SU-DHL-6 (cell line): ENCODE data around the gene COL16A1.

Experiments used
- H2AFZ ChIP-seq: fragments of 200-600 bp; sonication (generic); 2 replicates; pipeline ENCODE4 v1.6.1; 2014; ENCODE audit warnings: low read depth, mild to moderate bottlenecking, moderate library complexity, mixed read lengths, antibody characterized with exemption, low read length; ENCODE audit not compliant: severe bottlenecking
- H3F3A ChIP-seq: fragments of 200-600 bp; shearing (Covaris generic); 2 replicates; pipeline ENCODE4 v1.6.0; 2016; ENCODE audit warnings: antibody characterized with exemption, mild to moderate bottlenecking; ENCODE audit not compliant: insufficient read depth
- H3K27ac ChIP-seq: fragments of 200-600 bp; sonication (generic); 2 replicates; pipeline ENCODE4 v1.5.1; 2016; ENCODE audit warnings: low read depth, mild to moderate bottlenecking, low read length, moderate library complexity, mixed read lengths
- H3K27me3 ChIP-seq: fragments of 200-600 bp; sonication (generic), shearing (Covaris generic); 2 replicates; pipeline ENCODE4 v1.6.0; 2014; ENCODE audit warnings: mild to moderate bottlenecking, low read length
- H3K36me3 ChIP-seq: fragments of 200-600 bp; sonication (generic); 2 replicates; pipeline ENCODE4 v1.6.1; 2014; ENCODE audit warnings: mild to moderate bottlenecking, low read length, mixed read lengths
- H3K4me2 ChIP-seq: fragments of 300-600, 200-600 bp; shearing (Covaris generic), sonication (generic); 2 replicates; pipeline ENCODE4 v1.6.0; 2014; ENCODE audit warnings: low read length, low read depth, mild to moderate bottlenecking; ENCODE audit not compliant: poor library complexity, severe bottlenecking
- H3K4me3 ChIP-seq: fragments of 200-600 bp; sonication (generic); 2 replicates; pipeline ENCODE4 v1.5.1; 2014; ENCODE audit warnings: antibody characterized with exemption, low read length, mild to moderate bottlenecking, mixed read lengths; ENCODE audit not compliant: insufficient read depth, poor library complexity, severe bottlenecking
- H3K79me2 ChIP-seq: fragments of 200-600 bp; sonication (generic); 2 replicates; pipeline ENCODE4 v1.6.1; 2014; ENCODE audit warnings: mild to moderate bottlenecking, low read length, moderate library complexity; ENCODE audit not compliant: insufficient read depth
- H3K9ac ChIP-seq: fragments of 200-600 bp; sonication (generic); 2 replicates; pipeline ENCODE4 v1.7.0; 2014; ENCODE audit warnings: mild to moderate bottlenecking, low read length
- H3K9me2 ChIP-seq: fragments of 200-600 bp; sonication (generic); replicated peaks from 2 replicates; pipeline ENCODE4 v1.6.1; 2014; ENCODE audit warnings: low read length; ENCODE audit not compliant: insufficient read depth
- H3K9me3 ChIP-seq: fragments of 200-600 bp; sonication (generic); 2 replicates; pipeline ENCODE4 v1.6.1; 2014; ENCODE audit warnings: low read length, mixed read lengths; ENCODE audit not compliant: insufficient read depth
- H4K20me1 ChIP-seq: fragments of 200-600 bp; sonication (generic); 2 replicates; pipeline ENCODE4 v1.6.1; 2014; ENCODE audit warnings: low read depth, mild to moderate bottlenecking, antibody characterized with exemption, low read length, moderate library complexity, mixed read lengths
- EZH2phosphoT487 ChIP-seq: fragments of 200-600 bp; sonication (generic), shearing (Covaris generic); conservative IDR thresholded peaks from 2 replicates; pipeline ENCODE4 v1.6.1; 2018; ENCODE audit warnings: mild to moderate bottlenecking, antibody characterized with exemption, low read length, moderate library complexity, mixed read lengths
- TF ChIP-seq, protein P1 (sequence below): fragments of 200-600 bp; sonication (generic); IDR thresholded peaks from one replicate; pipeline ENCODE4 v1.5.1; 2017; ENCODE audit warnings: antibody characterized with exemption, mild to moderate bottlenecking, low read length, moderate library complexity; ENCODE audit not compliant: insufficient read depth, poor library complexity, severe bottlenecking

Gene COL16A1

DNA sequence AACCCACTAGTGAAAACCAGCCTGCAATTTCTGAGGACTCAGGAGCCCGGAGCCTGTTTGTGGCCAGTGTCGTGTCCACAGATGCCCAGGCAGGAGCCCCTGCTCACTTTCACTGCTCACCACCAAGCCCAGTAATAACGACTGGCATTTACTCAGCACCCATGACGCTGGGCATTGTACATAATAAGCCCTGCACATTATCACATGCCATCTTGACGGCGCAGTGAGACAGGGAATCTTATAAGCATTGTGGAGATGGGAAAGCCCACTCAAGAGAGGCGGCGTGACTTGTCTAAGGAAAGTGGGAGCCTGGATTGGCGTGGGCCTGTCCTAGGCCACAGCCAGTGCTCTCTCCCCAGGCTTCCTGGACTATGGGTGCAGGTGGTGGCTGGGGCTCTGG lies 30.4 kb downstream of the COL16A1 start:
- Histone ChIP-seq H3K4me2 (no peak overlapping the region), H3K36me3 (no peaks in the 10 kb centered on the region), H3K27me3 (no peaks in the 10 kb centered on the region; the same call in 1 of the 2 replicates), H3K79me2 (no peaks in the 10 kb centered on the region), H3K4me3 (no peak overlapping the region), H3K27ac (no peak overlapping the region), H3K9me3 (no peaks in the 10 kb centered on the region), H2AFZ (no peak overlapping the region), H3F3A (no peaks in the 10 kb centered on the region), H3K9me2 (no peaks in the 10 kb centered on the region), H4K20me1 (no peaks in the 10 kb centered on the region), H3K9ac (no peak overlapping the region)
- TF ChIP-seq, protein P1, sequence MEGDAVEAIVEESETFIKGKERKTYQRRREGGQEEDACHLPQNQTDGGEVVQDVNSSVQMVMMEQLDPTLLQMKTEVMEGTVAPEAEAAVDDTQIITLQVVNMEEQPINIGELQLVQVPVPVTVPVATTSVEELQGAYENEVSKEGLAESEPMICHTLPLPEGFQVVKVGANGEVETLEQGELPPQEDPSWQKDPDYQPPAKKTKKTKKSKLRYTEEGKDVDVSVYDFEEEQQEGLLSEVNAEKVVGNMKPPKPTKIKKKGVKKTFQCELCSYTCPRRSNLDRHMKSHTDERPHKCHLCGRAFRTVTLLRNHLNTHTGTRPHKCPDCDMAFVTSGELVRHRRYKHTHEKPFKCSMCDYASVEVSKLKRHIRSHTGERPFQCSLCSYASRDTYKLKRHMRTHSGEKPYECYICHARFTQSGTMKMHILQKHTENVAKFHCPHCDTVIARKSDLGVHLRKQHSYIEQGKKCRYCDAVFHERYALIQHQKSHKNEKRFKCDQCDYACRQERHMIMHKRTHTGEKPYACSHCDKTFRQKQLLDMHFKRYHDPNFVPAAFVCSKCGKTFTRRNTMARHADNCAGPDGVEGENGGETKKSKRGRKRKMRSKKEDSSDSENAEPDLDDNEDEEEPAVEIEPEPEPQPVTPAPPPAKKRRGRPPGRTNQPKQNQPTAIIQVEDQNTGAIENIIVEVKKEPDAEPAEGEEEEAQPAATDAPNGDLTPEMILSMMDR, result no peak
- no peak for TF ChIP-seq EZH2phosphoT487

DNA sequence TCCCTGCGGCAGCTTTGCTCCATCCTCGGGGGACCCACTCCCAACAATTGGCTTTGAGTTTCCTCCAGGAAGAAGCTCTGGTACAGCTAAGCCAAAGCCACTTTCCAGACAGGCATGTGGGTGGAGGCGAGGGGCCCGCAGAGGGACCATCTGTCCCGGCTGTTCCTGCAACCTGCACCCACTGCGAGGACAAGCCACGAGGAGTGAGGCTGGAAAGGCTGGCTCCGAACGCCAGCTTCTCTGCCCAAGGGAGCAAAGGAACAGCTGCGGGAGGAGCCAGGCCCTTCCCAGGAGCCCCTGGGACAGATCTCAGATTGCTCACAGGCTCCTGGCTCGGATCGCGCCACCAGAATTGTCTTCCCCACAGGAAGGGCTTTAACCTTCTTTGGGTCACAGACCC lies 30.8 kb downstream of the COL16A1 start:
- no peaks in the 10 kb centered on the region for H3K9me3 ChIP-seq
- TF ChIP-seq, protein P1, result no peak
- no peak for TF ChIP-seq EZH2phosphoT487
- H4K20me1 ChIP-seq, result no peaks in the 10 kb centered on the region
- H3K4me3 ChIP-seq, result no peak overlapping the region
- H3K79me2 ChIP-seq, result no peaks in the 10 kb centered on the region
- no peaks in the 10 kb centered on the region for H3K9me2 ChIP-seq
- H3K27ac ChIP-seq, result no peak overlapping the region
- no peaks in the 10 kb centered on the region; the same call in 1 of the 2 replicates for H3K27me3 ChIP-seq
- no peak overlapping the region for H2AFZ ChIP-seq
- no peaks in the 10 kb centered on the region for H3F3A ChIP-seq
- H3K36me3 ChIP-seq, result no peaks in the 10 kb centered on the region
- H3K9ac ChIP-seq, result no peak overlapping the region
- no peak overlapping the region for H3K4me2 ChIP-seq

DNA sequence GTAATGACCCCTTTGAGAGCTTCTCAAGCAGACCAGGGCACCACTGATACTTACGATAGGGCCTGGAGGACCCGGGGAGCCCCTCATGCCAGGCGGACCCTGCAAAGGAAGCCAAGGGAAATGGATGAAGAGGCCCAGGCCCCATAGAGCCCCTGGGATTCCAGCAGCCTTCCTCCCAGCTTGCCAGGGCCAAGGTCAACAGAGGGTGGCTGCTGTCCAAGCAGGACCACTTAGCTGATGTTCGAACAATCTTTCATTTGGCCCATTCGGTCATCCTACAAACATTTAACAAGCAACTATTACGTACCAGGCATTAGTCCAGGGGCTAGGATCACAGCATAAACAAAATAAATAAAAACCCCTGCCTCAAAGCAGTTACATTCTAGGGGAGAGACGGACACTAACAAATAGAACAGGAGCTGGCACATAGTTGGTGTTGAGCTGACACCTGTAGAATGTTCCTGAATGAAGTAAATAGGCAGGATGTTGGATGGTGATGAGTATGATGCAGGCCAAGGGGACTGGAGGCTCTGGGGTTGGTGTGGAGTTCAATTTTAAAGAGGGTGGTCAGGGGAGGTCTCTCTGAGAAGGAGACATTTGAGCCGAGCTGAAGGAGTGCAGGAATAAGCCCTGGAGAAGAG lies 32.1 kb downstream of the COL16A1 start:
- Histone ChIP-seq H3F3A (no peaks in the 10 kb centered on the region), H3K4me2 (no peak overlapping the region), H3K36me3 (no peaks in the 10 kb centered on the region), H4K20me1 (no peaks in the 10 kb centered on the region), H3K4me3 (no peak overlapping the region), H3K9me2 (no peaks in the 10 kb centered on the region), H3K9me3 (no peaks in the 10 kb centered on the region), H3K27me3 (no peaks in the 10 kb centered on the region; the same call in 1 of the 2 replicates), H3K79me2 (no peaks in the 10 kb centered on the region), H3K27ac (no peak overlapping the region), H2AFZ (no peak overlapping the region), H3K9ac (no peak overlapping the region)
- TF ChIP-seq EZH2phosphoT487, result no peak
- TF ChIP-seq, protein P1, result no peak
